HUES48 (cell line): Measurements from ENCODE around the gene AOC3.
"Not testable (repeated sequence)": the region's sequence is repeated elsewhere in the genome, so short reads cannot be mapped to it uniquely, and the experiment has no call there.

Experiments
- H3K27ac ChIP-seq: one replicate; pipeline ENCODE4 v1.7.0; 2013; ENCODE audit warnings: low read depth, low read length, inconsistent platforms
- H3K27me3 ChIP-seq: 2 replicates; pipeline ENCODE4 v1.6.1; 2013; ENCODE audit warnings: mild to moderate bottlenecking, low read length; ENCODE audit not compliant: control insufficient read depth, insufficient read depth
- H3K36me3 ChIP-seq: 2 replicates; pipeline ENCODE4 v1.6.1; 2013; ENCODE audit warnings: low read length; ENCODE audit not compliant: control insufficient read depth, insufficient read depth
- H3K4me1 ChIP-seq: 2 replicates; pipeline ENCODE4 v1.6.1; 2013; ENCODE audit warnings: mild to moderate bottlenecking, low read length; ENCODE audit not compliant: control insufficient read depth, insufficient read depth
- H3K4me3 ChIP-seq: 2 replicates; pipeline ENCODE4 v1.5.1; 2013; ENCODE audit warnings: mild to moderate bottlenecking, low read depth, low read length
- H3K9ac ChIP-seq: 2 replicates; pipeline ENCODE4 v1.6.1; 2013; ENCODE audit warnings: mild to moderate bottlenecking, low read depth, low read length, moderate library complexity
- H3K9me3 ChIP-seq: 2 replicates; pipeline ENCODE4 v1.6.1; 2013; ENCODE audit warnings: low read length; ENCODE audit not compliant: control insufficient read depth, insufficient read depth

AOC3 gene

GRCh38 chr17:42899981-42900380 is 49.0 kb downstream of the AOC3 start:
- H3K36me3 ChIP-seq, H3K4me3 ChIP-seq, H3K27me3 ChIP-seq, H3K9me3 ChIP-seq, H3K9ac ChIP-seq, H3K4me1 ChIP-seq, H3K27ac ChIP-seq: not testable (repeated sequence)

- Histone ChIP-seq H3K9ac (no peak within 1 kb of the TSS), H3K27me3 (no peaks in the 10 kb centered on the region), H3K27ac (no peak within 1 kb of the TSS), H3K36me3 (no peaks in the 10 kb centered on the region), H3K9me3 (no peaks in the 10 kb centered on the region), H3K4me1 (0 out of 2 replicates have a peak, but pooled peaks cover 4% of the 10 kb centered on the region), H3K4me3 (no peak within 1 kb of the TSS)
Observed at GRCh38 chr17:42900460-42901331, 49.7 kb downstream of the AOC3 start, which contains the start of gene G6PC1. G6PC1 (plus strand) TSS chr17:42900799; CDS start chr17:42900877, 78 bp downstream.

DNA sequence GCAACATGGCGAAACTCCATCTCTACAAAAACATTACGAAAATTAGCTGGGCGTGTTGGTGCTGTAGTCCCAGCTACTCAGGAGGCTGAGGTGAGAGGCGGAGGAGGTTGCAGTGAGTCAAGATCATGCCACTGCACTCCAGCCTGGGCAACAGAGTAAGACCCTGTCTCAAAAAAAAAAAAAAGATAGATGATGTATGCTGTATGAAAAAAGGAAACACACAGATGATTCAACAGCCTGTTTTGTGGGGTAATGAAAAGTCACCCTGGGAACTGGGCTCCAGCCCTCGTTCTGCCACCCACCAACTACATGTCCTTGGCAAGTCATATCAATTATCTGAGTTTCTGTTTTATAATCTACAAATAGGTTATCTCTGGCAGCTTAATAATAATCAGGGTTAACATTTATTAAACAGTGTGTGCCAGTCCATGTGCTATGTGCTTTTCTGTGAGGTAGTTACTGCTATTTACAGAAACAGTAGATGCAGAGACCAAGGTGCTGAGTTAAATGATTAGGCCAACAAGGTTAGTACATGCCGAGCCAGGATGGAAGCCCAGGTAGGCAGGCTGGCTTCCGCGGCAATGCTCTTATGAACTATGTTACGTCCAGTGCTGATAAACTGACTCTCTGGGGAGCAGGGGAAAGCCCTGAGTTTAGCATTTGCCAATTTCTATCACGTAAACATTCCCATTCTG is 50.7 kb downstream of the AOC3 start:
- Histone ChIP-seq H3K27me3 (no peaks in the 10 kb centered on the region), H3K36me3 (no peaks in the 10 kb centered on the region), H3K9me3 (no peaks in the 10 kb centered on the region), H3K4me1 (0 out of 2 replicates have a peak, but pooled peaks cover 4% of the 10 kb centered on the region), H3K4me3 (no peak overlapping the region), H3K27ac (no peak overlapping the region), H3K9ac (no peak overlapping the region)

- Histone ChIP-seq H3K36me3 (no peaks in the 10 kb centered on the region), H3K9ac (no peak overlapping the region), H3K27ac (no peak overlapping the region), H3K4me1 (0 out of 2 replicates have a peak, but pooled peaks cover 4% of the 10 kb centered on the region), H3K27me3 (no peaks in the 10 kb centered on the region), H3K9me3 (no peaks in the 10 kb centered on the region), H3K4me3 (no peak overlapping the region)
Observed at GRCh38 chr17:42904110-42904469, 53.1 kb downstream of the AOC3 start.

DNA sequence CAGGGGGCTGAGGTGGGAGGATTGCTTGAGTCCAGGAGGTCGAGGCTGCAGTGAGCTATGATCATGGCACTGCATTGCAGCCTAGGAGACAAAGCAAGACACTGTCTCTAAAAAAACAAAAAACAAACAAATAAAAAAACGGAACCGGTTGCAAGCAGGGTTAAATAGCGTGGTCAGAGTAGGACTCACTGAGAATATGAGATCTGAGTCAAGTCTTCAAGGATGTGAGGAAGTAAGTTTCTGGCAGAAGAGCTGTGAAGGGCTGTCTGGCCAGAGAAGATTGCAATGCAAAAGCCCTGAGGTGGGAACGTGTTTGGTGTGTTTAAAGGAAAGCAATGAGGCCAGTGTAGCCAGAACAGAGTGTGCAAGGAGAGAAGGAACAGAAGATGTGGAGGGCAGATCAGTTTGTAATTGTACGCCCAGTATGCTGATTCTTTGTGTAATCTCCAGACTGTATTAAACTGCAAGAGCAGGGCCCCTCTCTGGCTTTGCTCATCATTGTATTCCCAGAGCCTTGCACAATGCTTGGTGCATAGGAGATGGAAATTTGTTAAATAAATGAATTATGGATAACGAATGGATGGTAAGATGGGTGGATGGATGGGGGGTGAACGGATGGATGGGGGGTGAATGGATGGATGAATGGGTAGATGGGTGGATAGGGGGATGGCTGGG is 55.9 kb downstream of the AOC3 start:
- Histone ChIP-seq H3K27me3 (no peaks in the 10 kb centered on the region), H3K9me3 (no peaks in the 10 kb centered on the region), H3K9ac (no peak overlapping the region), H3K4me1 (0 out of 2 replicates have a peak, but pooled peaks cover 4% of the 10 kb centered on the region), H3K27ac (no peak overlapping the region), H3K36me3 (no peaks in the 10 kb centered on the region), H3K4me3 (no peak overlapping the region)
